Frontal cortex (tissue), 4 donors: ENCODE results near the gene NRN1. TPM values are rescaled to one million over a fixed set of nuclear protein-coding genes. Genes with fewer than 3 reads are reported as not detected.
A peak's percentile ranks its signal among the peaks of the same experiment; 100 is the strongest.

Experiments used
- DNase-seq, 2 donors: peaks; one replicate each; pipeline ENCODE4 v3.0.0; 2012; ENCODE audit warnings: low spot score in 2 of 2
- FAIRE-seq: peaks from 2 replicates; lab custom pipeline; 2012; peaks lifted over from hg19 to GRCh38; lab: Jason Lieb, UNC
- total RNA-seq: library from RNA; depleted of rRNA; stranded (reverse); fragments of >200 nt; gene quantifications from one replicate; pipeline ENCODE4 v1.2.3, GENCODE V29; 2014
- donor health status: control.
- donor health status: control.
- donor health status: control.

The NRN1 gene
- total RNA-seq, 1 donor from 2014 or later, result 9.8 TPM

- DNase-seq (peak in 1 of 2 donors; percentile 29), FAIRE-seq (no peak)
Observed at GRCh38 chr6:6002848-6003620, 3.7 kb downstream of the NRN1 start.

GRCh38 chr6:6002005-6002847 lies 4.5 kb downstream of the NRN1 start:
- FAIRE-seq, result no peak
- DNase-seq, result peak in 1 of 2 donors; percentile 27

GRCh38 chr6:6001443-6001842 lies 5.3 kb downstream of the NRN1 start:
- FAIRE-seq (no peak), DNase-seq (peak in 1 of 2 donors; percentile 21)

GRCh38 chr6:5999688-6000608 lies 6.8 kb downstream of the NRN1 start:
- FAIRE-seq (no peak), DNase-seq (no peak)

DNA sequence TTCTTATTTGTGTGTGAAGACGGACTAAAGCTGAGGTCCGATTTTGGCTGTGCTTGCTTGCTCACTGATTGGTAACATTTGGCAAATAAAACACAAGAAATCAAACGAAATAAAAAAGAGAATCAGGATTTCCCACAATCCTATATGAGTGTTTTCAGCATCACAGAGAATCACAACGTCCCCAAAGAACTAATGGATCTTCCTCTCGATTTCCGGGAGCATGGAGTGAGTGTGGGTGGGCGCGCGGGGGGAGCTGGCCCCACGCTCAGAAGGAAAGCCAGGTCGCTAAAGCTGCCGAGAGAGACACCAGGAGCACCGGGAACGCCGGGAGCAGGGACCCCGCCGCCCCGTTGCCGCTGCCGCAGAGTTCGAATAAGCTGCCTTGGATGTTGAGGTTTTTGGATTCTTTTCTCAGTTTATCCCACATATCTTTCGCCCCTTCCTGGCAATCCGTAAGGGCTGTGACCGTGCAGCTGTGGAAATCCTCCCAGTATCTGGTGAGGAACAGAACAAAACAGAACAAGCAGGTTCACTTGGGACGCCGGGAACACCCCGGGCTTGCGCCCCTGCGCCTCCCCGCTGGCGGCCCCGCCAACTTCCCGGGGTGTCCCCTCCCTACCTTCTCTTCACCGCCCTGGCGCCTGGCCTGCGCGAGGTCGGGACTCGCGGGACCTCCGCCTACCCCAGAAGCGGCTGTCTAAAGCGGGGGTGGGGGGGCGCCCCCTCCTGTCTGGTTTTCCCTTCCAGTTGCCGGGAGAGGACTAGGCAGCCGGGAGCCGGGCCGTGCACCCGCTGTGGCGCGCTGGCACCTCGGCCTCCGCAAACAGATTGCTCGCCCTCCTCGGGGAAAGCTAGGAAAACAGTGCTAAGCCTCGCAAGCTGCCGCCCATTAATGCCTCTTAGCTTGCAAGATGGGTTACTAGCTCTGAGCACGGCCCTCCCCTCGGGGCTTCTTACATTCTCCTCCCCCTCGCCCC lies 7.7 kb downstream of the NRN1 start:
- FAIRE-seq (no peak), DNase-seq (peak; percentile 37 to 44)

DNA sequence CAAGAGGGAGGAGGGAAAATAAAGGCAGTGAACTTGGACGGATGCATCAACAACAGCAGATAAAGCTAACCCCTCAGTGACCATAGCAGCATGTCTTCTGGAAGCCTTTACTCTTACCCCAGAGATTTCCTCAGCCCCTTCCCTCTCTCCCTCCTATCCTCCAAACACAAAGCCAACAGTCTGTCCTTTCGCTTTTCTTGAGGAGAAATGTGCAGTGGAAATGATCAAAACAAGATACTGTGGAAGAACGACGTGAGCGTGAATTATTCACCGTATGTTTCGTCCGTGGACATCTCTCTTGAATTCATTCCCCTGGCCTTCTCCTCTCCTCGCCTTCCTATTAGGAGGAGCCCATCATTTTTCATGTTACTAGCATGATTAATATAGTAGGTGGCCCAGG lies 8.5 kb downstream of the NRN1 start:
- peak in 1 of 2 donors; percentile 28 for DNase-seq
- no peak for FAIRE-seq

DNA sequence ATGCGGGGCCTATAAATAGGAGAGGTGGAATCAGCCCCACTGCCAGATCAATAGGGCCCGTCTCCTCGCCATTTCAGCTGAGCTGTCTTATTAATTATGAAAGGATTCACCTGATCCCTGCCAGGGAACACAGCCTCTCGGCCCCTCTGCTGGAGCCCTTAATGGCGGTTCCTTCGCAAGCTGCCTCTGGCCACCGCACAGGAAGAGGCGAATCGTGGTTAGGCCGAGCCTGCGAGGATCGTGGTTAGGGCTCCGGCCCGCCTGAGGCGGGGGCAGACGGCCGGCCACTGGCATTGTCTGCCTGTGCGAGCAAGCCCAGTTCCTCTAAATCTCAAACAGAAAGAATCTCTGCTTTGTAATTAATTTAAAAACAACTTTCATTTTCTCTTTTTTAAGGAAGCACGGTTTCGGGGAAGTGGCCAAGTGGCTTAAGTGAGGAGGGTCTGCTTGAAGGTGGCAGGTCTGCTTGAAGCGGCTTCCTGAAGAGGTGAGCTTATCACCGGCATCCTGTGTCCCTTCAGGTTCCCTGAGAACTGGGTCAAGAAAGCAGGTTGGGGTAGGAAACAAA lies 9.2 kb downstream of the NRN1 start:
- FAIRE-seq (no peak), DNase-seq (peak; percentile 34 to 38)

GRCh38 chr6:5996714-5997419 lies 9.9 kb downstream of the NRN1 start:
- FAIRE-seq (no peak), DNase-seq (peak; percentile 24 to 29)

DNA sequence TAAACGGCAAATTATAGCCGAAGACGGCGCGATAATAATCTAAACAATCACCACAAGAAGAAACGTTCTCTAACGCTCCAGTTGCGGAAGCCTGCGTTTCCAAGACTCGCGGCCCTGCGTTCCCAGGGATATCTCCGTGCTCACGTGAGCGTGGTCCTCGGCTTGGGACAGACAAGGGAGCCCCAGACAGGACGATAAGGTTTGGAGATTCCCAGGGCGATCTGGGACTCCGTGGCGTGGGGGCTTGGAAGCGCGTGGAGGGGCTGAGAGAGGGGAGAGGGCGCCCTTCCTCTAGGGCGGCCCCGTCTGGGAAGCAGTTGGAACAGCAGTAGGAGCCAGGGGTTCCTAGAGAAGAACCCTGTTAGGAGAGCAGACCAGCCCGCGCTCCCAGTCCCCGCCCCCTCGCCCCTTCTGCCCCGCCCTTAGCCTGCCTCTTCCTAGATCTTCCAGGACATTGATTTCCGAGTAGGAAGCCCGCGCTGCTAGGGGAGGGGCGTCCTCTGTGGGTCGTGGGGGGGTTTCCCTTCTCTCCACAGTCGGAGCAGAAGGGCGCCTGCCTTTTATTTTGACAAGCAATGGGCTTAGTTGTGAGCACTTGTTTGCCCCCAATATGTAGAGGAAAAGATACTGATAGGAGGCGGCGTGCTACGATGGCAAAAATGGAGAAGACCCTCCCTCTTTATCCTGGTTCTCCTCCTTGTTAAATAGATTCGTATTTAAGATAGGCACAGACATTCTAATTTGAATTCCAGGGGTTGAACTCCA lies 10.6 kb downstream of the NRN1 start:
- FAIRE-seq, result no peak
- DNase-seq, result peak; percentile 27 to 64

DNA sequence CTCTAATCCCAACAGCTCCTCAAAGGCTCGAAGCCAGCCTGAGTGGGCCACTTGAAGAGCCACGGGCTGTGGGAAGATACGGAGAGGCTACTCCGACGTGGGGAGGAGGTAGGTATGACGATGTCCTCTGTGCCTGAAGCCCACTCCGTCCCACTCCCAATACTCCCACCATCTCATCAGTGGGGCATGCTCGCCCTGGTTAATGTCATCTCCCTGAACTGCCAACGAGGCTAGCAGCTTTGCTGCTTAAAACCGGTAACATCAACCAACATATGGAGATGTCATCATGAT lies 11.1 kb downstream of the NRN1 start:
- no peak for DNase-seq

GRCh38 chr6:5994999-5995657 lies 11.6 kb downstream of the NRN1 start:
- DNase-seq, result no peak
- FAIRE-seq, result no peak

More for the DNA sequence above, 11.1 kb downstream of the NRN1 start:
- no peak for FAIRE-seq

DNA sequence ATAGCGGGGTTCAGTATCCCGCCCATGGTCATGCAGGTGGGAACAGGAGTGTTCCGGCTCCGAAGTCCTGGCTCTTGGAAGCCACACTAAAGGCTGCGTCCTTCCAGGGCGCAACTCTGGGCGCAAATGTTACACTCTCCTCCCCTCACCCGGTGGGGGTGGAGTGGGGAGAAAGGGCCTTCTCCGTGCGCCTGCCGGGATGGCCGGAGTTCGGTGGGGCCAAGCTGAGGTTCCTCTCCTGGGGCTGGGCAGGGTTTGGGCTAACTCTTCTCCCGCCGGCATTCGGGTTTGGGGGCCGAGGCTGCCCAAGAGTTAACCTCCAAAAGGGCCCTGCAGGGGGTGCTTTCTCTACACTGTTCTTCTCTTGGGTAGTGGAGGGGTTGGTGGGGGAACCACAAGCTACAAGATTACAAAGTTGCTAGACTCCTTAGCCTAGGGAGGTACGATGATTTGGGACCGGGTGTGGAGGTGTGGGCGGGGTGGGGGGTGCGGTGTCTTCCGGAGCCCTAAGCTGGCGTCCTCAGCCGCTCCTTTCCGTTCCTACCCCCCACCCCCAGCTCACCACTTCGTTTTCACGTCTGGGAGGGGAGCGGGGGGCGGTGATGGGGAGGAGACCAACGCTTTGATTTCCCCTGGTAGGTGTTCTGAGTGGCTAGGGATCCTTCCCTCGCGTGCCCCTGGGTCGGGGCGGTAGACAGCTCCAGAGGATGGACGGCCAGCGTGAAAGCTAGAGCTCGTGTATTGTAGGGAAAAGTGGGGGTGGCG lies 12.3 kb downstream of the NRN1 start:
- DNase-seq, result no peak
- FAIRE-seq, result no peak

DNA sequence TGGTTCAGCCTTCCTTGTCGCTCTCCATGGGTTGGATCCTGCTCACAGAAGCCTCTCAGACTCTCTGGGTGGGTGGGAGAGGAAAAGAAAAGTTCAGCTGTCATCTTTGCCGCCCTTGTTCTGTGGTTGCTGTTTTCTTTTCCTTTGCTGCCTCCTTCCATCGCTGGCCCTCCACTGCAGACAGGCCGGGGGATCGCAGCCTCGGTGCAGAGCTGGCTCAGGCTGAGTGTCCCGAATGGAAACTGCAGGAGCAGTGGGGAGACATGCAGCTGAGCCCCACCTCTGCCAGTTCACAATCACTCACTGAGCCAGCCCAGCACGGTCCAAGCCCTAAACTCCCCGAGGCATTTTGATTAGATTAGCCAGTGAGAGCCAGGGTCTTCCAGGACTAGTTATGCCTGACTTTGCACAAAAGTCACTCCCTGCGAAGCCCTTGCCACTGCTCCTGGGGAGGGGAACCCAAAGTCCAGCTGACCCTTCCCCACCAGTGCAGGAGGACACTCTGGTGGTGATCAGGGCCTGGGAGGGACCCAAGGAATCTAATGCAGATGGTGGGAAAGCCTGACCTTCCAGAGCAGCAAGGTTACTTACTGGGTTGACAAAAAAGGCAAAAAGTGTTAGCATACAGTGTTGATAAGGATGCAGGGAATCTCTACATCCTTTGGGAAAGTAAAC lies 14.0 kb downstream of the NRN1 start:
- no peak for FAIRE-seq
- no peak for DNase-seq

GRCh38 chr6:5990786-5991185 lies 15.9 kb downstream of the NRN1 start:
- DNase-seq (no peak), FAIRE-seq (no peak)

DNA sequence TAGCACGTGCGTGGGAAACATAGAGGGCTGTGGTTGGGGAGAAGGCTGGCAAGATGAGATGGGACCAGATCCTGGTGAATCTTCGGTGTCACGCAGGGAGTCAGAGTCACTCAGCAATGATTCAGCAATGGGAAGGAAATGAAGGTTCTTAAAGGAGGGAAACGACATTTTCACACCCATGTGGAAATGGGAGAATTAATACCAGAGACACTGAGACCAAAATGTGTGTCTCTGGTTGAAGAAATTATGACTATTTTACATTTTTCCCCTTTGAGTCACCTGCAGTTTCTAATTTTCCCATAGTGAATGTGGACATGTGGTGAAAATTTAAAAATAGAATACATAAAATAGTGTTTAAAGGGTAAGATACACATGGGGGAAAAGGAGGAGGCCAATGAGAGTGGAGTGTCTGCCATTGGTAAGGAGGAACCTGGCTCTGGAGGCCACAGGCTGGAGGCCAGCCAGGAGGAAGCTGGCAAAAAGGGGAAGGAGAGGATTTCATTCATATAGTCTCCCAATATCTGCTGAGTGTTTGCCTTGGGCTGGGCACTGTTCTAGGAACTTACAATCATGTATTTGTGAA lies 17.5 kb downstream of the NRN1 start:
- FAIRE-seq, result no peak
- no peak for DNase-seq
